H1 (cell line): ENCODE results near the gene CHN2. TPM values are rescaled to one million over a fixed set of nuclear protein-coding genes. Genes with fewer than 3 reads are reported as not detected.

Experiments
- CTCF ChIA-PET: fragments of 300-600 bp; sonication (Branson Sonifier 250); formaldehyde crosslinking; loops from one replicate; lab custom pipeline; 2021; ENCODE audit not compliant: partially characterized antibody; lab: Charles Lee
- POLR2A ChIA-PET: fragments of 300-600 bp; sonication (Branson Sonifier 250); formaldehyde crosslinking; loops from one replicate; lab custom pipeline; 2021; ENCODE audit warnings: inconsistent platforms; ENCODE audit not compliant: partially characterized antibody; lab: Charles Lee
- DNase-seq, 2 experiments: peaks; one replicate each; pipeline versions ENCODE4 v3.0.0 to v3.0.0-alpha.2; 2010 to 2022; ENCODE audit warnings: low spot score in 2 of 2, low read depth in 1 of 2, mixed read lengths in 1 of 2
- FAIRE-seq: peaks from 2 replicates; lab custom pipeline; 2011; peaks lifted over from hg19 to GRCh38; lab: Jason Lieb, UNC
- H2AFZ ChIP-seq: 2 replicates; pipeline ENCODE4 v1.8.1; 2012; ENCODE audit warnings: low read length, inconsistent platforms
- H2AK5ac ChIP-seq: 2 replicates; pipeline ENCODE4 v1.6.1; 2013; ENCODE audit warnings: low read depth, low read length
- H2BK120ac ChIP-seq: replicated peaks from 2 replicates; pipeline ENCODE3; 2013; ENCODE audit warnings: low read depth, low read length, inconsistent platforms
- H2BK12ac ChIP-seq: 2 replicates; pipeline ENCODE4 v1.6.1; 2013; ENCODE audit warnings: low read depth, low read length
- H2BK15ac ChIP-seq: 2 replicates; pipeline ENCODE4 v1.6.1; 2013; ENCODE audit warnings: low read length
- H2BK20ac ChIP-seq: 2 replicates; pipeline ENCODE4 v1.6.1; 2013; ENCODE audit warnings: low read length
- H2BK5ac ChIP-seq: 2 replicates; pipeline ENCODE4 v1.6.1; 2013; ENCODE audit warnings: low read depth, low read length
- H3K14ac ChIP-seq: 2 replicates; pipeline ENCODE4 v1.6.1; 2013; ENCODE audit warnings: inconsistent platforms; ENCODE audit not compliant: insufficient read length
- H3K18ac ChIP-seq: 2 replicates; pipeline ENCODE4 v1.6.1; 2013; ENCODE audit warnings: low read length; ENCODE audit errors: extremely low read depth
- H3K23ac ChIP-seq: 2 replicates; pipeline ENCODE4 v1.6.1; 2013; ENCODE audit warnings: inconsistent platforms; ENCODE audit not compliant: insufficient read length
- H3K23me2 ChIP-seq: 2 replicates; pipeline ENCODE4 v1.6.1; 2013; ENCODE audit warnings: low read depth, low read length
- H3K27ac ChIP-seq: 2 replicates; pipeline ENCODE4 v1.6.1; 2011; ENCODE audit warnings: low read depth, low read length, inconsistent platforms
- H3K27me3 ChIP-seq, 4 experiments: replicated peaks in 1 of 4; 1 replicate in 1 of 4; 2 replicates in 3 of 4; pipeline versions ENCODE4 v1.6.1 to v1.8.1; 2011 to 2013; ENCODE audit warnings: low read length in 3 of 4, mild to moderate bottlenecking in 3 of 4, inconsistent platforms in 2 of 4, mixed read lengths in 2 of 4, moderate library complexity in 1 of 4; ENCODE audit not compliant: control insufficient read depth in 3 of 4, insufficient read depth in 3 of 4; ENCODE audit errors: extremely low read depth in 1 of 4
- H3K36me3 ChIP-seq, 4 experiments: 2 replicates each; pipeline versions ENCODE4 v1.6.1 to v1.8.1; 2011 to 2013; ENCODE audit warnings: mild to moderate bottlenecking in 4 of 4, low read length in 3 of 4, moderate library complexity in 2 of 4, control low read depth in 1 of 4, inconsistent platforms in 1 of 4; ENCODE audit not compliant: insufficient read depth in 4 of 4, control insufficient read depth in 2 of 4
- H3K4ac ChIP-seq: replicated peaks from 2 replicates; pipeline ENCODE3; 2013; ENCODE audit warnings: low read length, low read depth, mixed read lengths, inconsistent platforms; ENCODE audit not compliant: insufficient read length
- H3K4me1 ChIP-seq, 4 experiments: replicated peaks in 1 of 4; 1 replicate in 1 of 4; 2 replicates in 3 of 4; pipeline versions ENCODE4 v1.6.1 to v1.8.1; 2011 to 2013; ENCODE audit warnings: low read length in 3 of 4, inconsistent platforms in 2 of 4, mixed read lengths in 1 of 4; ENCODE audit not compliant: insufficient read depth in 4 of 4, control insufficient read depth in 3 of 4
- H3K4me2 ChIP-seq, 2 experiments: 2 replicates each; pipeline versions ENCODE4 v1.6.1 to v1.8.1; 2011 to 2013; ENCODE audit warnings: low read depth in 2 of 2, low read length in 2 of 2, control low read depth in 1 of 2, inconsistent platforms in 1 of 2, mild to moderate bottlenecking in 1 of 2; ENCODE audit not compliant: insufficient read depth in 1 of 2
- H3K4me3 ChIP-seq, 4 experiments: fragments of 200-600, 300-600 bp in 1 of 4; sonication (generic), shearing (Covaris generic), sonication (Bioruptor Twin) in 1 of 4; 2 replicates each; pipeline versions ENCODE4 v1.5.1 to v1.8.1; 2011 to 2016; ENCODE audit warnings: low read length in 4 of 4, low read depth in 3 of 4, control low read depth in 2 of 4, inconsistent platforms in 2 of 4, mild to moderate bottlenecking in 2 of 4, mixed read lengths in 1 of 4, moderate library complexity in 1 of 4; ENCODE audit not compliant: insufficient read depth in 2 of 4; ENCODE audit errors: extremely low read depth in 1 of 4
- H3K56ac ChIP-seq: replicated peaks from 2 replicates; pipeline ENCODE3; 2013; ENCODE audit warnings: low read depth, mild to moderate bottlenecking, mixed read lengths, low read length, inconsistent platforms; ENCODE audit not compliant: insufficient read length
- H3K79me1 ChIP-seq: 2 replicates; pipeline ENCODE4 v1.6.1; 2013; ENCODE audit warnings: low read depth, low read length, control low read depth
- H3K79me2 ChIP-seq, 2 experiments: 2 replicates each; pipeline versions ENCODE4 v1.6.1 to v1.8.1; 2012 to 2013; ENCODE audit warnings: low read length in 2 of 2, mild to moderate bottlenecking in 2 of 2, inconsistent platforms in 1 of 2; ENCODE audit not compliant: insufficient read depth in 2 of 2, control insufficient read depth in 1 of 2
- H3K9ac ChIP-seq, 4 experiments: replicated peaks in 1 of 4; 1 replicate in 1 of 4; 2 replicates in 3 of 4; pipeline versions ENCODE4 v1.6.1 to v1.8.1; 2011 to 2013; ENCODE audit warnings: low read depth in 3 of 4, low read length in 3 of 4, control low read depth in 2 of 4, mild to moderate bottlenecking in 2 of 4, moderate library complexity in 2 of 4, inconsistent platforms in 1 of 4; ENCODE audit errors: extremely low read depth in 1 of 4
- H3K9me3 ChIP-seq, 2 experiments: 2 replicates each; pipeline versions ENCODE4 v1.6.1 to v1.8.1; 2012 to 2013; ENCODE audit warnings: mild to moderate bottlenecking in 2 of 2, moderate library complexity in 2 of 2, control low read depth in 1 of 2, inconsistent platforms in 1 of 2, low read depth in 1 of 2, low read length in 1 of 2, mixed read lengths in 1 of 2; ENCODE audit not compliant: insufficient read depth in 2 of 2
- H4K20me1 ChIP-seq, 2 experiments: replicated peaks in 1 of 2; 2 replicates each; pipeline versions ENCODE3 to v1.8.1; 2011 to 2013; ENCODE audit warnings: inconsistent platforms in 2 of 2, low read length in 2 of 2, mild to moderate bottlenecking in 1 of 2; ENCODE audit not compliant: insufficient read depth in 2 of 2, control insufficient read depth in 1 of 2
- H4K5ac ChIP-seq: 2 replicates; pipeline ENCODE4 v1.6.1; 2013; ENCODE audit warnings: low read length, low read depth, mixed read lengths, inconsistent platforms; ENCODE audit not compliant: insufficient read length
- H4K8ac ChIP-seq: 2 replicates; pipeline ENCODE4 v1.8.0; 2013; ENCODE audit warnings: mild to moderate bottlenecking, moderate library complexity, low read length, inconsistent platforms; ENCODE audit not compliant: insufficient read depth; ENCODE audit errors: extremely low read depth
- H4K91ac ChIP-seq: replicated peaks from 2 replicates; pipeline ENCODE3; 2013; ENCODE audit warnings: low read length, mixed read lengths, inconsistent platforms; ENCODE audit not compliant: insufficient read length
- CHD2 ChIP-seq: IDR thresholded peaks from 2 replicates; pipeline ENCODE4 v1.6.1; 2012; ENCODE audit warnings: low read length, improper control_type of control experiment
- CTBP2 ChIP-seq: IDR thresholded peaks from 2 replicates; pipeline ENCODE4 v1.7.0; 2011; ENCODE audit warnings: borderline replicate concordance, mild to moderate bottlenecking, moderate library complexity, mixed read lengths, low read length; ENCODE audit not compliant: insufficient read depth, insufficient read length
- EGR1 ChIP-seq: IDR thresholded peaks from 2 replicates; pipeline ENCODE4 v1.6.1; 2011; ENCODE audit warnings: low read depth, low read length, borderline replicate concordance
- HDAC2 ChIP-seq, 2 experiments: fragments of 300-600 bp in 1 of 2; sonication (generic) in 1 of 2; IDR thresholded peaks; 2 replicates each; pipeline ENCODE4 v1.6.1; 2011 to 2012; ENCODE audit warnings: low read depth in 2 of 2, low read length in 2 of 2, mild to moderate bottlenecking in 2 of 2, moderate library complexity in 2 of 2, borderline replicate concordance in 1 of 2, inconsistent platforms in 1 of 2
- KDM4A ChIP-seq: IDR thresholded peaks from one replicate; pipeline ENCODE4 v1.7.1; 2012; ENCODE audit warnings: low read depth, mild to moderate bottlenecking, moderate library complexity, low read length, inconsistent platforms; ENCODE audit not compliant: severe bottlenecking
- NRF1 ChIP-seq: IDR thresholded peaks from 2 replicates; pipeline ENCODE4 v1.6.1; 2011; ENCODE audit warnings: mild to moderate bottlenecking, low read depth, low read length, improper control_type of control experiment
- RAD21 ChIP-seq, 2 experiments: IDR thresholded peaks in 1 of 2; conservative IDR thresholded peaks in 1 of 2; 2 replicates each; pipeline ENCODE4 v1.6.1; 2011; ENCODE audit warnings: low read depth in 2 of 2, low read length in 2 of 2, improper control_type of control experiment in 1 of 2, inconsistent platforms in 1 of 2, mild to moderate bottlenecking in 1 of 2, moderate library complexity in 1 of 2
- RBBP5 ChIP-seq: IDR thresholded peaks from 2 replicates; pipeline ENCODE4 v1.7.1; 2012; ENCODE audit warnings: low read depth, mild to moderate bottlenecking, inconsistent platforms, low read length, moderate library complexity, borderline replicate concordance
- RFX5 ChIP-seq: IDR thresholded peaks from 2 replicates; pipeline ENCODE4 v1.6.1; 2011; ENCODE audit warnings: low read depth, low read length, improper control_type of control experiment, borderline replicate concordance
- SP1 ChIP-seq: IDR thresholded peaks from 2 replicates; pipeline ENCODE4 v1.6.1; 2011; ENCODE audit warnings: low read depth, low read length
- SRF ChIP-seq: IDR thresholded peaks from 2 replicates; pipeline ENCODE4 v1.6.1; 2011; ENCODE audit warnings: mild to moderate bottlenecking, low read depth, low read length, moderate library complexity
- TAF7 ChIP-seq: optimal IDR thresholded peaks from 2 replicates; pipeline ENCODE3; 2011; ENCODE audit warnings: low read depth, mild to moderate bottlenecking, inconsistent platforms, low read length, moderate library complexity, borderline replicate concordance
- TBP ChIP-seq: IDR thresholded peaks from 2 replicates; pipeline ENCODE4 v1.6.1; 2011; ENCODE audit warnings: low read depth, low read length, improper control_type of control experiment
- WGBS, 2 experiments: shearing (Covaris generic) in 1 of 2; methylation state at CpG; one replicate each; pipeline versions ENCODE4 v1.1.6 to v1.1.7; 2013 to 2015; ENCODE audit warnings: low lambda C conversion rate in 2 of 2, mixed read lengths in 2 of 2, inconsistent platforms in 1 of 2, low coverage in 1 of 2, missing lambda C conversion rate in 1 of 2; ENCODE audit not compliant: insufficient replicate concordance in 2 of 2, insufficient coverage in 1 of 2, insufficient read length in 1 of 2; ENCODE audit errors: extremely low coverage in 1 of 2, missing lambda C conversion rate in 1 of 2; 5-methylcytosine and 5-hydroxymethylcytosine counted together
- polyA plus RNA-seq, 7 experiments: library from polyadenylated mRNA; depleted of rRNA in 3 of 7; stranded (reverse) in 5 of 7; unstranded in 2 of 7; fragments of >200 nt in 5 of 7; fragments of 200-250 nt in 2 of 7; gene quantifications; 1 replicate in 5 of 7; 2 replicates in 1 of 7; 4 replicates in 1 of 7; pipeline versions ENCODE4 v1.2.1 to v1.2.3, GENCODE V29; 2011 to 2013; ENCODE audit warnings: missing spikeins in 2 of 7, mixed read lengths in 2 of 7
- total RNA-seq: library from RNA; stranded (reverse); fragmentation: NEBNext Ultra II Directional; extraction: Animal tissue kit (Norgen Biotek cat#: 25700); gene quantifications from 2 replicates; pipeline ENCODE4 v1.2.1, GENCODE V29; 2021

The CHN2 gene
- total and polyA plus RNA-seq, 2 of the 8 experiments (the other 6 are each of a cell fraction or from before 2014, with no cell fraction given): 2.9 to 4.8 TPM

GRCh38 chr7:29350351-29350750 lies 155.8 kb downstream of the CHN2 start:
- no peak overlapping the region for H3K4me2 ChIP-seq
- no peaks in the 10 kb centered on the region for H3K4me1 ChIP-seq
- H3K79me2 ChIP-seq: no peaks in the 10 kb centered on the region
- no peak overlapping the region for H4K8ac ChIP-seq
- peaks cover 0 to 2% of the 10 kb centered on the region in 2 experiments for H4K20me1 ChIP-seq
- H3K27ac ChIP-seq: no peak overlapping the region
- no peaks in the 10 kb centered on the region for H3K27me3 ChIP-seq
- no peak overlapping the region for H3K18ac ChIP-seq
- no peaks in the 10 kb centered on the region for H3K79me1 ChIP-seq
- H2AK5ac ChIP-seq: no peak overlapping the region
- no peak overlapping the region for H3K4me3 ChIP-seq
- H3K14ac ChIP-seq: no peak overlapping the region
- no peak overlapping the region for H2BK120ac ChIP-seq
- POLR2A ChIA-PET: no interaction called here
- 82% methylated on average over 3 of the region's 3 CpGs; no CpG with 5 or more reads in 1 of the 2 experiments for WGBS, 2 experiments
- no peak overlapping the region for H3K56ac ChIP-seq
- H3K4ac ChIP-seq: no peak overlapping the region
- H3K36me3 ChIP-seq: no peaks in the 10 kb centered on the region
- H3K23me2 ChIP-seq: no peaks in the 10 kb centered on the region
- H2BK15ac ChIP-seq: no peak overlapping the region
- DNase-seq (no peak), FAIRE-seq (no peak)
- H2BK20ac ChIP-seq: no peak overlapping the region
- no peak overlapping the region for H2BK5ac ChIP-seq
- CTCF ChIA-PET: interaction anchor here (0.7 to 1.1 kb wide), 3 partner anchors 26 to 428 kb away, joined by 3 read pairs; no protein-coding TSS in a partner anchor
- H3K23ac ChIP-seq: no peak overlapping the region
- no peak overlapping the region for H2AFZ ChIP-seq
- H4K91ac ChIP-seq: no peak overlapping the region
- no peak overlapping the region for H4K5ac ChIP-seq
- no peak overlapping the region for H3K9ac ChIP-seq
- no peaks in the 10 kb centered on the region for H3K9me3 ChIP-seq
- TF ChIP-seq TAF7 (no peak), CTBP2 (no peak), RAD21 (IDR thresholded peaks at IDR 0.05 in 1 of 2, conservative IDR thresholded peaks at IDR 0.05 in 1 of 2; ENCODE audit: low read depth in 2 of 2, low read length in 2 of 2) (no peak), HDAC2 (IDR thresholded peaks at IDR 0.05; ENCODE audit: borderline replicate concordance in 1 of 2, low read depth in 2 of 2, low read length in 2 of 2) (no peak), RBBP5 (no peak), KDM4A (no peak), SP1 (no peak), NRF1 (no peak), RFX5 (no peak), SRF (no peak), CHD2 (no peak), EGR1 (no peak), TBP (no peak)
- TF ChIP-seq, all 59 proteins: peak for 0
- H2BK12ac ChIP-seq: no peak overlapping the region
